ENCODE data around the gene LETM1. TPM values are rescaled to one million over a fixed set of nuclear protein-coding genes. Genes with fewer than 3 reads are reported as not detected.

LETM1 gene
- total and polyA plus RNA-seq, 2 experiments from 2014 or later: 23.3 to 68.9 TPM

DNA sequence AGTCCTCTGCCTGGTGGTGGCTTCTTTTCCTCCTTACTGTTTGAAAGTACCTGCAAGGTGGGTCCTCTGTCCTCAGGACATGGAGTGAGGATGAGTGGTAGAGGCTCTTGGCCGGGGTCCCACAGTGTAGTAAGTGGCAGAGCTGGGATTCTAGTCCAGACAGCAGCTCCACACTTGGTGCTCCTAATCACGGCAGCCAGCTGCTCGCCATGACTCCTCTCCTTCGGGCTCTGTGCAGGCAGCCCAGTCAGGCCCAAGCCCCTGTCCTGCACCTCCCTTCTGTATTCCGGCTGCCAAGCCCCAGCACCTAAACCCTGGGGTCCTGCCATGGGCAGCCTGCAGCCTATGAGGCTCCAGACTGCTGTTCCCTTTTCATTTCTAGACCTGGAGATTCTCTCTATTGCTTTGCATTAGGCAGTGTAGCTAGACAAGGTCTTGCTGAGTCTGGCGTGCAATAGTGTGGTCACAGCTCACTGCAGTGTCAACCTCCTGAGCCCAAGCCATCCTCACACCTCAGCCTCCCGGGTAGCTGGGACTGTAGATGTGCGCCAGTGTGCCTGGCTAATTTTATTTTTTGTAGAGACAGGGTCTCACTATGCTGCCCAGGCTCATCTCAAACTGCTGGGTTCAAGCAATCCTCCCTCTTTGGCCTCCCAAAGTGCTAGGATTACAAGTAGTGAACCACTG lies 40.2 kb upstream of the LETM1 start:
- no peak for TF ChIP-seq CREB1 (CRISPR knock-in tag; IDR thresholded peaks at IDR 0.05; ENCODE audit: low read depth)
- no peak for TF ChIP-seq EZH2 (IDR thresholded peaks at IDR 0.05; ENCODE audit: low read depth, unreplicated experiment)
- TF ChIP-seq ETS1 (IDR thresholded peaks at IDR 0.05): no peak
- TF ChIP-seq, protein P1, sequence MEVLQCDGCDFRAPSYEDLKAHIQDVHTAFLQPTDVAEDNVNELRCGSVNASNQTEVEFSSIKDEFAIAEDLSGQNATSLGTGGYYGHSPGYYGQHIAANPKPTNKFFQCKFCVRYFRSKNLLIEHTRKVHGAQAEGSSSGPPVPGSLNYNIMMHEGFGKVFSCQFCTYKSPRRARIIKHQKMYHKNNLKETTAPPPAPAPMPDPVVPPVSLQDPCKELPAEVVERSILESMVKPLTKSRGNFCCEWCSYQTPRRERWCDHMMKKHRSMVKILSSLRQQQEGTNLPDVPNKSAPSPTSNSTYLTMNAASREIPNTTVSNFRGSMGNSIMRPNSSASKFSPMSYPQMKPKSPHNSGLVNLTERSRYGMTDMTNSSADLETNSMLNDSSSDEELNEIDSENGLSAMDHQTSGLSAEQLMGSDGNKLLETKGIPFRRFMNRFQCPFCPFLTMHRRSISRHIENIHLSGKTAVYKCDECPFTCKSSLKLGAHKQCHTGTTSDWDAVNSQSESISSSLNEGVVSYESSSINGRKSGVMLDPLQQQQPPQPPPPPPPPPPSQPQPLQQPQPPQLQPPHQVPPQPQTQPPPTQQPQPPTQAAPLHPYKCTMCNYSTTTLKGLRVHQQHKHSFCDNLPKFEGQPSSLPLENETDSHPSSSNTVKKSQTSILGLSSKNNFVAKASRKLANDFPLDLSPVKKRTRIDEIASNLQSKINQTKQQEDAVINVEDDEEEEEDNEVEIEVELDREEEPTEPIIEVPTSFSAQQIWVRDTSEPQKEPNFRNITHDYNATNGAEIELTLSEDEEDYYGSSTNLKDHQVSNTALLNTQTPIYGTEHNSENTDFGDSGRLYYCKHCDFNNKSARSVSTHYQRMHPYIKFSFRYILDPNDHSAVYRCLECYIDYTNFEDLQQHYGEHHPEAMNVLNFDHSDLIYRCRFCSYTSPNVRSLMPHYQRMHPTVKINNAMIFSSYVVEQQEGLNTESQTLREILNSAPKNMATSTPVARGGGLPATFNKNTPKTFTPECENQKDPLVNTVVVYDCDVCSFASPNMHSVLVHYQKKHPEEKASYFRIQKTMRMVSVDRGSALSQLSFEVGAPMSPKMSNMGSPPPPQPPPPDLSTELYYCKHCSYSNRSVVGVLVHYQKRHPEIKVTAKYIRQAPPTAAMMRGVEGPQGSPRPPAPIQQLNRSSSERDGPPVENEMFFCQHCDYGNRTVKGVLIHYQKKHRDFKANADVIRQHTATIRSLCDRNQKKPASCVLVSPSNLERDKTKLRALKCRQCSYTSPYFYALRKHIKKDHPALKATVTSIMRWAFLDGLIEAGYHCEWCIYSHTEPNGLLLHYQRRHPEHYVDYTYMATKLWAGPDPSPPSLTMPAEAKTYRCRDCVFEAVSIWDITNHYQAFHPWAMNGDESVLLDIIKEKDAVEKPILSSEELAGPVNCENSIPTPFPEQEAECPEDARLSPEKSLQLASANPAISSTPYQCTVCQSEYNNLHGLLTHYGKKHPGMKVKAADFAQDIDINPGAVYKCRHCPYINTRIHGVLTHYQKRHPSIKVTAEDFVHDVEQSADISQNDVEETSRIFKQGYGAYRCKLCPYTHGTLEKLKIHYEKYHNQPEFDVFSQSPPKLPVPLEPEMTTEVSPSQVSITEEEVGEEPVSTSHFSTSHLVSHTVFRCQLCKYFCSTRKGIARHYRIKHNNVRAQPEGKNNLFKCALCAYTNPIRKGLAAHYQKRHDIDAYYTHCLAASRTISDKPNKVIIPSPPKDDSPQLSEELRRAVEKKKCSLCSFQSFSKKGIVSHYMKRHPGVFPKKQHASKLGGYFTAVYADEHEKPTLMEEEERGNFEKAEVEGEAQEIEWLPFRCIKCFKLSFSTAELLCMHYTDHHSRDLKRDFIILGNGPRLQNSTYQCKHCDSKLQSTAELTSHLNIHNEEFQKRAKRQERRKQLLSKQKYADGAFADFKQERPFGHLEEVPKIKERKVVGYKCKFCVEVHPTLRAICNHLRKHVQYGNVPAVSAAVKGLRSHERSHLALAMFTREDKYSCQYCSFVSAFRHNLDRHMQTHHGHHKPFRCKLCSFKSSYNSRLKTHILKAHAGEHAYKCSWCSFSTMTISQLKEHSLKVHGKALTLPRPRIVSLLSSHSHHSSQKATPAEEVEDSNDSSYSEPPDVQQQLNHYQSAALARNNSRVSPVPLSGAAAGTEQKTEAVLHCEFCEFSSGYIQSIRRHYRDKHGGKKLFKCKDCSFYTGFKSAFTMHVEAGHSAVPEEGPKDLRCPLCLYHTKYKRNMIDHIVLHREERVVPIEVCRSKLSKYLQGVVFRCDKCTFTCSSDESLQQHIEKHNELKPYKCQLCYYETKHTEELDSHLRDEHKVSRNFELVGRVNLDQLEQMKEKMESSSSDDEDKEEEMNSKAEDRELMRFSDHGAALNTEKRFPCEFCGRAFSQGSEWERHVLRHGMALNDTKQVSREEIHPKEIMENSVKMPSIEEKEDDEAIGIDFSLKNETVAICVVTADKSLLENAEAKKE (CRISPR knock-in tag; IDR thresholded peaks at IDR 0.05): no peak
- no peaks in the 10 kb centered on the region for H3K9me2 ChIP-seq (ENCODE audit: insufficient read depth)
- Mint-ChIP-seq H3K4me3 (no peak overlapping the region), H3K36me3 (ENCODE audit: low read depth) (peaks cover 22% of the 10 kb centered on the region), H3K4me1 (peaks cover 6% of the 10 kb centered on the region; the same call in 2 of the 3 replicates), H3K27me3 (ENCODE audit: insufficient read depth, low read depth, poor library complexity) (peaks cover 7% of the 10 kb centered on the region), H3K9me3 (no peaks in the 10 kb centered on the region), H3K27ac (no peak overlapping the region)
- no peaks in the 10 kb centered on the region; the same call in 1 of the 2 replicates for H3F3A ChIP-seq (replicated peaks; ENCODE audit: low read depth)
- H3K27ac ChIP-seq (ENCODE audit: low read depth): no peak overlapping the region
- no peak overlapping the region for H3K4me3 ChIP-seq
- H3K36me3 ChIP-seq (ENCODE audit: insufficient read depth): 0 out of 2 replicates have a peak, but pooled peaks cover 9% of the 10 kb centered on the region
- H3K27me3 ChIP-seq (ENCODE audit: insufficient read depth): no peaks in the 10 kb centered on the region
- ATAC-seq (no peak), DNase-seq (ENCODE audit: low spot score) (no peak)
- H3K79me2 ChIP-seq (replicated peaks; ENCODE audit: insufficient read depth): peaks cover 77% of the 10 kb centered on the region
- H3K4me1 ChIP-seq (ENCODE audit: insufficient read depth): no peaks in the 10 kb centered on the region; the same call in 1 of the 2 replicates
- H4K20me1 ChIP-seq (replicated peaks; ENCODE audit: insufficient read depth): peaks cover 82% of the 10 kb centered on the region
- H3K4me2 ChIP-seq: no peak overlapping the region
- H2AFZ ChIP-seq: no peak overlapping the region

All from GM23338 (cell line).